Measurements from ENCODE around the gene GMPS.
"Not testable (repeated sequence)": the region's sequence is repeated elsewhere in the genome, so short reads cannot be mapped to it uniquely, and the experiment has no call there.

GMPS gene

DNA sequence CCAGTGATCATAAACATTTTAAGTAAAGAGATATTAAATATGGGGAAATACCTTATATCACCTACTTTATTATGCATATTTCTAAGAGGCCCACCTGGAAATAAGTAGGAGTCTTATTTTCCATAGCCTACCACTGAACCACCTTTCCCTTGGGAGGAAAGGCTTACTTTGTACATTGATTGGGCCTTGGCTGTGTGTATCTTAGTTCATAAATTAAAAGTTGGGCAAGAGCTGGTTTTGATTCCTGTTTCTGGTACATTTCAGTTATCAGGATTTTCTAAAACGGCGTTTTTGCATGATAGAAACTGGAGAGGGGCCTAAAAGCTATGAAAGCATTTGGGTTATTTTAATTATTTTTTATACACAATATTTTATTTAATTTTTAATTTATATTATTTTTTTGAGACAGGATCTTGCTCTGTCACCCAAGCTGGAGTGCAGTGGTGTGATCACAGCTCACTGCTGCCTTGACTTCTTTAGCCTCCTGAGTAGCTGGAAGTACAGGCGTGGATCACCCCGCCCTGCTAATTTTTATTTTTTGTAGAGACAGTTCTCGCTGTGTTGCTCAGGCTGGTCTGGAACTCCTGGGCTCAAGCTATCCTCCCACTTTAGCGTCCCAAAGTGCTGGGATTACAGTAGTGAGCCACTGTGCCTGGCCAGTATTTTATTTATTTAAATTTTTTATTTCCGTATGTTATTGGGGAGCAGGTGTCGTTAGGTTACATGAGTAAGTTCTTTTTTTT, 2.6 kb downstream of the GMPS start:
- no peak for DNase-seq

DNA sequence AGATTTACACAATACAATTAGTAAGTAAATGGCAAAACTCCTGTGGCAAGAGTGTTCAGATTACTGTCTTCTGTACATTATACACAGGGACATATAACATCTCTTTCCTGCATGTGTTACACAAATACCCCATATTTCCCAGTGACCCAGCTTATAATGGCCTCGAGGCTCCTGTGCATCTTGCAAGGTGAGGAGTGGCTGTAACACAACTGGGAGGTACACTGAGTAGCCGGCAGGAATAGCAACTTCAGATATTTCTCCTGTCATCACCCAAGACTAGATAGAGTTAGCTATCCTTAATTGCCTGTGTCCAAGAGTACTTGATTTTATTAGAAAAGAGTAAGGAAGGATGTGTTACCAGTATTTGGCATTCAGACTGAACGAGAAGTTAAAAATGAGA, 5.6 kb downstream of the GMPS start:
- DNase-seq: no peak

GRCh38 chr3:155876503-155876902, 6.1 kb downstream of the GMPS start:
- no peak for DNase-seq

DNA sequence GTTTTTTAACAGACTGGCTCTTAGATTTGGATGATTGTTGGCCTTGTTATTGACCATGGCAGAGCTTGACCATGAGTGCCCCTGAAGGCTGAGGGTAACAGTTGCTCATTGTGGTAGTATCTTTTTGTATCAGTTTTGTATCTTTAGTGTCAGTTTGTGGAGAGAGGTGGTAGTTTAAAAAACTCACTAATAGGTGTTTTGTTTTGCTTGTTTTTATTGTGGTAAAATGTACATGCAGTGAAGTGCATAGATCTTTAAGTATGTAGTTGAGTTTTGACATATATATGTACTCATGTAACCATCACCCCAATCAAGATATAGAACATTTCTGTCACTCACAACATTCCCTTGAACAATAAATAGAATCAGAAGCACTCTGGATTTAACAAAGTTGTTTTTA, 9.8 kb downstream of the GMPS start:
- no peak for DNase-seq

GRCh38 chr3:155884292-155884691, 13.8 kb downstream of the GMPS start:
- no peak for DNase-seq

GRCh38 chr3:155885292-155885691, 14.8 kb downstream of the GMPS start:
- no peak for DNase-seq

DNA sequence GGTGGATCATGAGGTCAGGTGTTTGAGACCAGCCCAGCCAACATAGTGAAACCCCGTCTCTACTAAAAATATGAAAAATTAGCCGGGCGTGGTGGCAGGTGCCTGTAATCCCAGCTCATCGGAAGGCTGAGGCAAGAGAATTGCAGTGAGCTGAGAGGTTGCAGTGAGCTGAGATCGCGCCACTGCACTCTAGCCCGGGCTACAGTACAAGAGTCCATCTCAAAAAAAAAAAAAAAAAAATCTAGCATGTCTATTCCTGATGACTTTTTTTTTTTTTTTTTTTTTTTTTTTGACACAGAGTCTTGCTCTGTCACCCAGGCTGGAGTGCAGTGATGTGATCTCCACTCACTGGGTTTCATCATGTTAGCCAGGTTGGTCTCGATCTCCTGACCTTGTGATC, 15.9 kb downstream of the GMPS start:
- DNase-seq: not testable (repeated sequence)

- no peak for DNase-seq
Measured at GRCh38 chr3:155886915-155887314, 16.5 kb downstream of the GMPS start.

DNA sequence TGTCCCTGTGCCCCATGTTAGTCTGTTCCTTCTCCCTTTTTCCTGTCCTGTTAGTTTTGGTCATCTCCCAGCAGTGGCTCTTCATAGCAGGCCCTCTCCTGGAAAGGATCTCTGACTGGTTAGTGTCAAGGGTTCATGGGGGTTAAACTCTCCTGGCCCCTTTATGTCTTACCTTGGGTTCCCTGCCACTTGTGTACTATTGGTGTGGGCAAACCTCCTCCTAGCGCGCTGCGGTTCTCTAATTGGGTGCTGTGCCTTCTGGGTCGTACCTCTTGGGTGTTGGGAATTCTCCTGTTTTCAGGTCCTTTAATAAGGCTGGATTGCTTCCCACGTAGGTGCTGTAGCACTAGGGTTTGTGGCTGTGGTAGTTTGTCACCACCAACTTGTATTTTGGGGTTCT, 18.8 kb downstream of the GMPS start:
- no peak for DNase-seq

DNA sequence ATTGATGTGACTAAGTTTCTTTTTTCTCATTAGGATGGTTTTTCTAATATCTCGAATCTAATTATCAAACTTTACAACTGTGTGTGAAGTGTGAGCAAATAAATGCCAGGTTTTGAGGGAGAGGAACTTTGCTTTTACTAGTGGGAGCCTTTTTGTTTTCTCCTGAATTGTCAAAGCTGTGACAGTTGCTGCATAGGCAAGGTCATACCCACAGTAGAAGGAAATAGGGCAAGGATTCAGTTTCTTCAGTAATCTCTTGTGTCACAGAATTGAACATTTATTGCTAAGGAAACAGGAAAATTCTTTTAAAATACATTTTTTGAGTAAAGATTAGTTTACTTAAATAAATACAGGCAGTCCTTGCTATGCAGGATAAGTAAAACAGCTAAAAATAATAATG, 19.5 kb downstream of the GMPS start:
- no peak for DNase-seq

- no peak for DNase-seq
Measured at GRCh38 chr3:155890671-155891190, 20.3 kb downstream of the GMPS start.

- DNase-seq: no peak
Measured at GRCh38 chr3:155891321-155891720, 20.9 kb downstream of the GMPS start.

DNA sequence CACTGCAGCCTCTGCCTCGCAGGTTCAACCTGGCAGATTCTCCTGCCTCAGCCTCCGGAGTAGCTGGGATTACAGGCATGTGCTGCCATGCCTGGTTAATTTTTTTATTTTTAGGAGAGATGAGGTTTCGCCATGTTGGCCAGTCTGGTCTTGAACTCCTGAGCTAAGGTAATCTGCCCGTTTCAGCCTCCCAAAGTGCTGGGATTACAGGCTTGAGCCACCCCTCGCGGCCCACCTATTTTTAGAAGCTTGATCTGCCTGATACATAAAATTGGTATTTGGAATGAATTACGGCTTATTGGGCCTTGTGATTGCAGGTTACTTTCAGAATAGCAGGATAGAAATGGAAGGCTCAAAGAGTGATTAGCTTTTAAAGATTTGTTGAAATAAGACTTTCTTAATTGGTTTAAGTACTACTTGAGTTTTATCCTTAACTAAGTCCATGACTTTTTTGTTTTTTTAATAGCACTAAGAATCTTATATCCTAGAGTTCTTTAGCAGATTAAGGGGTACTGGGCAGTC, 25.0 kb downstream of the GMPS start:
- DNase-seq: no peak

DNA sequence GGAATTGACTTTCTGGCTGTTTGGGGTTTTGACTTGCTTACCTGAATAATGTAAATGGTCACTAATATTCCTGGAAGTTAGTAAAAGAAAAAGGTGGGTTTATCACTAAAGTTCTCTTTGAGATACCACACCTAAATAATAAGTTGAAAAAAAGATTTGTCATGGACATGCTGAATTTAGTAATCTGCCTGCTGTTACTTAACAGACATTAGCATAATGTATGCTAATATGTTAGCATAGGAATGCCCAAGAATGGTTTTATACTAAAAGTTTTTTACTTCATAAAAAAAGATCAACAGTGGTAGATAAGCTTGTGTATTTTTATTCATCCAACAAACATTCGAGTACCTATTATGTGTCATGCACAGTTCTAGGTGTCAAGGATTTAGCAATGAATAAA, 36.5 kb downstream of the GMPS start:
- DNase-seq: no peak

GRCh38 chr3:155908086-155908485, 37.6 kb downstream of the GMPS start:
- DNase-seq: no peak

GRCh38 chr3:155908605-155909004, 38.2 kb downstream of the GMPS start:
- DNase-seq: no peak

DNA sequence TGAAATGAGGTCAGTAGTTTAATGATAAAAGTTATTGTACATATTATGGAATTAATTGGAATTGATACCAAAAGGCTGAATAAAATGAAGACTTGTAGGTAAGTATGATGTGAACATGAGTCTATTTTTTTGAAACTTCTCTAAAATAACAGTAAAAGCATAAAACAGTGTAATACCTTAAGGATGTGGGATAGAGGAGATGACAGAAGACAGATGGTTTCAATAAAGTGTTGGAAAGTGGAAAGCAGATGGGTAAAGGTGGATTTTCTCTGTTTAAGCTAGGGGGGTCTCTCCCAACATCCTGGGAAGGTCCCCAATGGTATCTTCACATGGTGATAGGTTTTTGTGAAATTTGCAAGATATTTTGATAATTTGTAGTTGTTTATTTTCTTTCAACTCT, 41.6 kb downstream of the GMPS start:
- DNase-seq: no peak

DNA sequence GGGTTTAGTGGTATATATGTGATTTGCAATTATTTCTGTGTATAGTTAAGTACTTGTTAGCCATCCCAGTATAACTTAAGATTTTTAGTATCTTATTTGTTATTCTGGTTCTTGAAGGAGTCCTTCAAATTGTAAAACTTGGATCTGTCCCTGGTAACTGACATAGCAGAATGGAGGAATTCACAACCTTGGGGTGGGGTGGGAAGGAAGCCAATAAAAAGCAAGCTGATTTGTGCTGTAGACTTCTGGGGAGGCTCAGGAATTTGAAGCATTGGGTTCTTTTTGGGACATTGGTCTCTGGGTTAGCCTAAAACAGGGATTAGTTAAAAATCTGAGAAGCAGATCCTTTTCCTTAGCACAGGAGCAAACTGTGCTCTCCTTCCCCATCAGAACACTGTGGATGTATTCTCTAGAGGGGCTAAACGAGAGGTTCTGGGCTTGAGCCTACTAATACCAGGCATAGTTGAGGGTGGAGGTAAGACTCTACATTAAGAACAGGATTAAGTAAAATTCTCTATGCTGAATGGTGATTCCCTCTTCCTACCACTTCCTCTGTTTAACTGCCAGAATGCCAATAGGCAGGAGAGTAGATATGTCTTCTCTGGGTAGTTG, 42.2 kb downstream of the GMPS start:
- no peak for DNase-seq

DNA sequence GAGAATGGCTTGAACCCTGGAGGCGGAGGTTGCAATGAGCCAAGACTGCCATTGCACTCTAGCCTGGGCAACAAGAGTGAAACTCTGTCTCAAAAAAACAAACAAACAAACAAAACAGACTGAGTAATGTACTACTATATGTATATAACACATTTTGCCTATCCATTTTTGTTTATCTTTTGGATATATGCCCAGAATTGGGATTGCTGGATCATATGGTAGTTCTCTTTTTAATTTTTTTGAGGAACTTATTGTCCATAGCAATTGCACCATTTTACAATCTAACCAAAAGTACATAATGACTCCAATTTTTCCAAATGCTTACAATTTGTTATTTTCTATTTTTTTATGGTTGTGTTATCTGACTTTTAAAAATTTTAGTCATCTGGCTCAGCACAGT, 47.3 kb downstream of the GMPS start:
- DNase-seq: no peak

- DNase-seq: no peak
Measured at GRCh38 chr3:155919728-155920127, 49.3 kb downstream of the GMPS start.

GRCh38 chr3:155921486-155921885, 51.0 kb downstream of the GMPS start:
- no peak for DNase-seq

DNA sequence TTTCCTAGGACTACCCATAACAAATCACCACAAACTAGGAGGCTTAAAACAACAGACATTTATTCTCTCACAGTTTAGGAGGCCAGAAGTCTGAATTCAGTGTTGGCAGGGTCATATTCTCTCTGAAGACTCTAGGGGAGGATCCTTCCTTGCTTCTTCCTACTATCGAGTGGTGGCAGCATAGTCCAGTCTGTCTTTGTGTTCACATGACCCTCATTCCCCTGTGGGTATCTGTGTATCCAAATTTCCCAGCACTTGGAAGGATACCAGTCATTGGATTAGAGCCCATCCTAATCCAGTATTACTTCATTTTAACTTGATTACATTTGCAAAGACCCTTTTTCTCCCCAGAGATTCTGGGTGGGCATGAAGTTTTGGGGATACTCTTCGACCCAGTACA, 63.8 kb downstream of the GMPS start:
- DNase-seq: no peak

- no peak for DNase-seq
Measured at GRCh38 chr3:155938409-155938808, 68.0 kb downstream of the GMPS start.

GRCh38 chr3:155941354-155941753, 70.9 kb downstream of the GMPS start:
- no peak for DNase-seq

- DNase-seq: no peak
Measured at GRCh38 chr3:155944081-155944480, 73.6 kb downstream of the GMPS start.

Data from activated CD4-positive, CD25-positive, alpha-beta regulatory T cell treated with anti-CD3 and anti-CD28 coated beads, Interleukin-2, amount 50 U/mL, for 72 hours (primary cell).